Osteocyte (in vitro differentiated cells): ENCODE results near the gene MRPL12. TPM values are rescaled to one million over a fixed set of nuclear protein-coding genes. Genes with fewer than 3 reads are reported as not detected.

ENCODE experiments used
- DNase-seq: peaks from one replicate; pipeline ENCODE4 v3.0.0; 2021; ENCODE audit warnings: mixed read lengths; ENCODE audit not compliant: unreplicated experiment; ENCODE audit errors: extremely low spot score
- H3K27ac Mint-ChIP-seq: one replicate; pipeline ENCODE4 v1.8.0; 2021; ENCODE audit warnings: mild to moderate bottlenecking, mixed read lengths; ENCODE audit not compliant: unreplicated experiment
- H3K27me3 Mint-ChIP-seq: one replicate; pipeline ENCODE4 v1.8.0; 2021; ENCODE audit warnings: mixed read lengths; ENCODE audit not compliant: unreplicated experiment
- H3K36me3 Mint-ChIP-seq: one replicate; pipeline ENCODE4 v1.8.0; 2021; ENCODE audit warnings: mixed read lengths; ENCODE audit not compliant: unreplicated experiment
- H3K4me1 Mint-ChIP-seq: one replicate; pipeline ENCODE4 v1.8.0; 2021; ENCODE audit warnings: mixed read lengths; ENCODE audit not compliant: unreplicated experiment
- H3K4me3 Mint-ChIP-seq: one replicate; pipeline ENCODE4 v1.8.0; 2021; ENCODE audit warnings: mild to moderate bottlenecking, moderate library complexity, mixed read lengths; ENCODE audit not compliant: unreplicated experiment
- H3K9me3 Mint-ChIP-seq: one replicate; pipeline ENCODE4 v1.8.0; 2021; ENCODE audit warnings: mixed read lengths; ENCODE audit not compliant: unreplicated experiment
- CTCF ChIP-seq: fragments of 200-600 bp; sonication (generic); IDR thresholded peaks from 2 replicates; pipeline ENCODE4 v1.5.0; 2021; ENCODE audit warnings: antibody characterized with exemption, mild to moderate bottlenecking, moderate library complexity
- total RNA-seq: library from RNA; stranded (reverse); gene quantifications from 2 replicates; pipeline ENCODE4 v1.2.1, GENCODE V29; 2021

Gene MRPL12
- total RNA-seq, 1 donor from 2014 or later = 51.1 TPM

DNA sequence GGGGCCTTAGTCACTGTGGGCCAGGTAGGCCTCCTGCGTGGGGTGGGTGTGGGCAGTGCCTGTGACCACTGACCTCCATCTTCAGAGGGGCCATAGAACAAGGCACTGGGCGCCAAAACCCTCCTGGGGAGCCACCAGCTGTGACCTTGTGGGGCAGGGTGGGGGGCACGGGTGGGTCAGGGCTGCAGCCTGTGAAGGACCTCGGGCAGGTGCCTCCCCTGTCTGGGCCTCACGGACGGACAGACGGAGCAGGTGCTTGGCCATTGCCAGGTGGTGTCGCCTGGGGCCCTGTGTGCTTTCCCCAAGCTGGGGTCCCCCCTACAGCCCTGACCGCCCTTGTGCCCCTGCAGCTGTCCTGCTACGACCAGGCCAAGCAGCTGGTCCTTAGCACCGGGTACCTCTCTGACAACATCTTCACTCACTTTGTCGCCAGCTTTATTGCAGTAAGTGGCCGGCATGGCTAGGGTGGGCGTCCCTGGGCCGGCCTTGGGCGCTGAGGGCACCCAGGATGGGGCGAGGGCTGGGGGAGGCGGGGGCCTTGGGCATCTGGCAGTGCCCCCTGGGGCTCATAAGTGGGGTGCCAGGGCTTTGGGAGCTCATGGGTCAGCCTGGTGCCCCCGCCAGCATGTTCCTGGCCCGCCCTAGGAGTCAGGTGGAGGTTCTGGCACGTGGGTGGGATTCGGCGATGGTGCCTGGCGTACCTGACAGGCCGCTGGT is 14.0 kb downstream of the MRPL12 start:
- no peak for TF ChIP-seq CTCF
- DNase-seq = peak; percentile 83
- Mint-ChIP-seq H3K36me3 (no peaks in the 10 kb centered on the region), H3K9me3 (no peaks in the 10 kb centered on the region), H3K27ac (no peak overlapping the region), H3K4me1 (peaks cover 15% of the 10 kb centered on the region), H3K27me3 (no peaks in the 10 kb centered on the region), H3K4me3 (no peak overlapping the region)

DNA sequence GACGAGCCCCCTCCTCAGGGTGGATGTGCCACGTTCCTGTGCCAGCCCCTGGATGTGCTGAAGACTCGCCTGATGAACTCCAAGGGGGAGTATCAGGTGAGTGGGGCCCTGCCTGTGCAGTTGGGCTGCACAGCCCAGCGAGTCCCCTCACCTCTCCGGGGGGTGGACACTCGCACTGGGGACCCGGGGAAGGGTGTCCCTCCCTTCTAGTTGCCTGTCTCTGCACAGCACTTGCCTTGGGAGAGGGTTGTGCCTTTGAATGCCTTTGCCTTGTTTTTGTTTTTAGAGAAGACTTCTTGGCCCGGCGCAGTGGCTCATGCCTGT is 14.6 kb downstream of the MRPL12 start:
- DNase-seq = peak; percentile 73
- Mint-ChIP-seq H3K9me3 (no peaks in the 10 kb centered on the region), H3K27me3 (no peaks in the 10 kb centered on the region), H3K36me3 (no peaks in the 10 kb centered on the region), H3K27ac (no peak overlapping the region), H3K4me3 (no peak overlapping the region), H3K4me1 (peaks cover 14% of the 10 kb centered on the region)
- no peak for TF ChIP-seq CTCF

DNA sequence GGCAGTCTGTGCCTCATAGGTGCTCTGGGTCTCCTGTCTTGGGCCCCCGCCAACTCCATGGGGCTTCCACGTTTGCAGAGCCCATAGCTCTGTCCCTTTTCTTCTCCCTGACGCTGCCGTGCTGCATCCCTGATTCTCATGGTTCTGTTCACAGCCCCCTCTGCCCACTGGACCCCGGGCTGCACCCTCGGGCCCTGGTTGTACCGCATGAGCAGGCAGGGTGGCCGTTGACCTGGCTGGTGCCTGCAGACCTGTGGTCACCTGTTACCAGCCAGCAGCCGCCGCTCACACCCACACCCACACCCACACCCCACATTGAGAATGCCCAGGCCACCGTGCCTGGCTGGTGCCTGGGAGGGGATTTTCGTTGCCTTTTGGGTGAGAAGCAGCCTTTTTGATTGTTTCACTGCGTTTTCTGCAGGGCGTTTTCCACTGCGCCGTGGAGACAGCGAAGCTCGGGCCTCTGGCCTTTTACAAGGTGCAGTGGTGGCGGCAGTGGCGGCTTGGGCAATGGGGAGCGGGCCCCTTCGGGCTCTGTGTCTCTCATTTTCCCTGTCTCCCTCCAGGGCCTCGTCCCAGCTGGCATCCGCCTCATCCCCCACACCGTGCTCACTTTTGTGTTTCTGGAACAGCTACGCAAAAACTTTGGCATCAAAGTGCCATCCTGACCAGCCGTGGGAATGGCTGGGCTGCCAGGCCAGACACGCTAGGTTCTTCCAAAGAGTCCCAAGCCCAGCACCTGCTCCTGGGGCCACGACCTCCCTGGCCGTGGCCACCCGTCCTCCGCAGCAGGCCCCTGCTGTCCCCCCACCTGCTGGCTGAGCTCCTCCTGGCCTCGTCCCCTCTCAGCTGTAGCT is 16.5 kb downstream of the MRPL12 start:
- Mint-ChIP-seq H3K27ac (no peak overlapping the region), H3K4me1 (peaks cover 6% of the 10 kb centered on the region), H3K9me3 (no peaks in the 10 kb centered on the region), H3K36me3 (no peaks in the 10 kb centered on the region), H3K4me3 (no peak overlapping the region), H3K27me3 (peaks cover 5% of the 10 kb centered on the region)
- DNase-seq = peak; percentile 82
- no peak for TF ChIP-seq CTCF

DNA sequence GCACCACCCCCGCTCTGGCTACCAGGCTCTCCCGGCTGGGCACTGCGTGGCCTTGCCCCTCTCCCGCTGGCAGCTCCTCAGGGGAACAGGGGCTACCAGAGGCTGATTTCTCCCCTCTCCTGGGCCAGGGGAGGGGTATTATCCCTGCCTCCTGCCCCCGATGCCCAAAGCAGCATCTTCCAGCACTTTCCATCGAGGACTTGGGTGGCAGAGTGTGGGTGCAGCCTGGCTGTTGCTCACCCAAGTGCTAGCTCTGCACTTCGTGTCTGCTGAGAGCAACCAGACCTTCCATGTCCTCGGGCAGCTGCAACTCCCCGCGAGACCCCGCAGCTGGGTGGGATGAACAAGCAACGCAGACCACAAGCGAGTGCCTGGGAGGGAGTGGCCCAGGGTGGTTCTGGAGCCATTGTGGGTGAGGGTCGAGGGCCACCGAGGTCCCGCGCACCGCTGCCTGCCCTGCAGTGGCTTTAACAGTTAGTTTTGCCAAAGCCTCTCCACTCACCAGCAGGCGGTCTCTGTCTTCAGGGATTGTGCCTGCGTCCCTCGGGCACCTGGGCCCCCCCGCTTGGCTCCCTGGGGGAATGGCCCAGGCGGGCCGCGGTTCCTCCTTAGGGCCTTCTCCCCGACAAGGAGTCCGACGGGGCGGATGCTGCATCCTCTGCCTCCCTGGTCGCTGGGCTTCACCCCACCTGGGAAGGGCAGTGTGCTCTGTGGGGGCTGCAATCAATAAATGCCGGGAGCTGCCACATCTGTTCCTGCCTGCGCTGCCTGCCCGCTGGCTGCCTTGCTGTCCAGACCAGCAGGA is 17.3 kb downstream of the MRPL12 start:
- peaks cover 5% of the 10 kb centered on the region for H3K27me3 Mint-ChIP-seq

More for the DNA sequence above, 17.3 kb downstream of the MRPL12 start:
- peak; percentile 84 for DNase-seq
- TF ChIP-seq CTCF = no peak
- Mint-ChIP-seq H3K4me3 (no peak overlapping the region), H3K4me1 (peaks cover 6% of the 10 kb centered on the region), H3K36me3 (no peaks in the 10 kb centered on the region), H3K27ac (no peak overlapping the region), H3K9me3 (no peaks in the 10 kb centered on the region)
